T-helper 1 cell (primary cell): ENCODE data around the gene ZNF436.
"Not testable (repeated sequence)": the region's sequence is repeated elsewhere in the genome, so short reads cannot be mapped to it uniquely, and the experiment has no call there.

ENCODE experiments used
- DNase-seq, 5 donors: peaks; one replicate each; pipeline ENCODE4 v3.0.0-alpha.2; 2012 to 2020

Gene ZNF436

DNA sequence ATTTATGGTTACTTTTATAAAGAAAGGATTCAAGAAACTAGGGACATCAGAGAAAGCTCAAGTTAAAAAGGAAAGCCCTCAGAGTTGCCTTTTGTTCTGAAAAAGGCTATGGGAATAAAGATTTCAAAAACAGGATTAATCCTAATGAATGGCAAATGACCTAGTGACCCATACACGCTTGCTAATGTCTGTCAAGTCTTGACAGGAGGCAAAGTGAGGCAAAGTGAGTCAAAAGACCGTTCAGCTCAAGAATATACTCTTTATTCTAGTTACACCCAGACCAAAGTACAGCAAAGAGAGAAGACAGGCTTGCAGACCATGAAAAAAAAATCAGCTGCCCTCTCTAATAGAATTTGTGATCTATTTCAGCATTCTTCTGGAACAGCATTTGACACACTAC lies 3.5 kb downstream of the ZNF436 start:
- no peak for DNase-seq

- DNase-seq = no peak
These were observed 7.4 kb downstream of the ZNF436 start for GRCh38 chr1:23362218-23362713.

GRCh38 chr1:23358310-23358875 lies 11.2 kb downstream of the ZNF436 start:
- DNase-seq = no peak

DNA sequence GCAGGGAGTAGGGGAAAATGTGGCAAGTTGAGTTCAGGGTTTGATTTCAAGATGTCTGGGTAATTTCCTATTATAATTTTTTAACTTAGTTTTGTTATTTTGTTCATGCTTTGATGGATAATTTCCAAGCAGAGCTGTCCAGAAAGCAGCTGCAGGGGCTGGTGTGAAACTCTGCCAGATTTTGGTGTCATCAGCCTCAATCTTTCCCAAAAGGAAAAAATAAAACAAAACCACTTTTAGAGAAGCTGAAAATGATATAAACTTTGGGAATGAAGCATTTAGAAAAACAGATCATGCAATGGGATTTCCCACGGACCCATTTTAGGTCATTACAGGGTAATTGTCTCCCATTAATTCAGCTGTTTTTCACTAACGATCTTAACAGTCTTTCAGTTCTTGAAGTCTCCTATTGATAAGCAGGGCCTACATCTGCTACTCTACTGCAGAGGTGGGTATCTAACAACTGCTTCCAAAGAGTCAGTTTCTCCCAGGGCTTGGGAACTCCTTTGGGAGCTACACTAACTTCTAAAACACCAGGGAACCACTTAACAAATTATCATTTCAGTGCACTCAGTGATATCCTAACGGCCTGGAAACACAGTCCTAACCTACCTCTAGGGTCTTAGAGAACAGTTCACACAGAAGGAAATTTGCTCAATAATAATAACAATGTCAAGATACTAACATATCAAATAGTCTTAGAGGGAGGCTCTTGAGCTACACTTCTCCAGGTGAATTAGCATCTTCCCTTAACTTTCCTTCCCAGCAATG lies 12.3 kb downstream of the ZNF436 start:
- no peak for DNase-seq

DNA sequence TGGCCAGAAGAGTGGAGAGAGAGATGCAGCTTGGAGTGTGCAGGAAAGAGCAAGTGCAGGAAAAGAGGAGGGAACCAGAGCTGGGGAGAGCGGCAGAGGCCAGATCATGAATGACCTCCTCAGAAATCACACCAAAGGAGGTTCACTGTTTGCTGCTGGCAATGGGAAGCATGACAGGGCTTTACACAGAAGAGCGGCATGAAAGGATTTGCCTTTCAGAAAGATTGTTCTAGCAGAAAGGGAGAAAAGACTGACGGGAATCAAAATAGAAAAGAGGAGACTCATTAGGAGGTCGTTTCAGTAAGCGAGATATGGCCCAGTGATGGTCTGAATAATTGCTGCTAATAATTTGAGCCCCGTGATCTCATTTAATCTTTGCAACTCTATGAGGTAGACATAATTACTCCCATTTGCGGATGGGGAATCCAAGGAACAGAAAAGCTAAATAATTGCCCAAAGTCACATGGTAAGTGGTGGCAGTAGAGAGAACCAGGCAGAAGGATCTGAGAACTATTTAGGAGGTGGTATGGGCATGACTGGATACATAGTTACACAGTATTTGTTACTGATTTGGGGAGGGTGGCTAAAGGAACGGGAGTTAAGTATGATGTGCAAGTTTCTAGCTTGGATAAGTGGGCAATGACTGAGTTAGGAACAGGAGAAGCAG lies 13.0 kb downstream of the ZNF436 start:
- no peak for DNase-seq

GRCh38 chr1:23354245-23354644 lies 15.4 kb downstream of the ZNF436 start:
- DNase-seq = no peak

DNA sequence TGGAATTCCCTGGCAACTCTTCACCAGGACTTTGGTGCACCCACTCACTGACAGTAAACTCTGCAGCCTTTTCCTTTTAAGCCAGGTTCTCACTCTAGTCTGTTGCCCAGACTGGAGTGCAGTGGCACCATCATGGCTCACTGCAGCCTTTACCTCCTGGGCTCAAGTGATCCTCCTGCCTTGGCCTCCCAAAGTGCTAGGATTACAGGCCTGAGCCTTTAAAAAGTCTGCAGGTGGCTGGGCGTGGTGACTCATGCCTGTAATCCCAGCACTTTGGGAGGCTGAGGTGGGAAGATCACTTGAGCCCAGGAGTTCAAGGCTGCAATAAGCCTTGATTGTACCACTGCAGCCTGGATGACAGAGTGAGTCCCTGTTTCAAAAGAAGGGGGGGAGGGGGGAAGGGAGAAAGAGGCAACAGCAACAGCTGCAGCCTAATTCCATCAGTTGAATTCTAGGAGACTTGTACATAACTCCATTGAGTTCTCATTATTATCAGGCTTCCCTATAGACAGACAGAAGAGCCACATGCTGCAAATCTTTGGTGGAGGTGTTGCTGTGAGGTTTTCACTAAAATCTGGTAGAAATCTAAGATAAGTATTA lies 17.4 kb downstream of the ZNF436 start:
- DNase-seq = no peak

GRCh38 chr1:23345920-23346319 lies 23.7 kb downstream of the ZNF436 start:
- DNase-seq = no peak

- no peak for DNase-seq
These were observed 24.6 kb downstream of the ZNF436 start for GRCh38 chr1:23344987-23345472.

GRCh38 chr1:23344111-23344986 lies 25.3 kb downstream of the ZNF436 start, which contains the start of gene HNRNPR:
TSS of gene HNRNPR (minus strand) at chr1:23344284. CDS start at chr1:23341008, 3,276 bp downstream.
- peak; percentile 98 to 99 (median 98) for DNase-seq

GRCh38 chr1:23343221-23344110 lies 26.2 kb downstream of the ZNF436 start:
- peak; percentile 8 to 35 (median 14) for DNase-seq

GRCh38 chr1:23341931-23342692 lies 27.5 kb downstream of the ZNF436 start:
- DNase-seq = no peak

DNA sequence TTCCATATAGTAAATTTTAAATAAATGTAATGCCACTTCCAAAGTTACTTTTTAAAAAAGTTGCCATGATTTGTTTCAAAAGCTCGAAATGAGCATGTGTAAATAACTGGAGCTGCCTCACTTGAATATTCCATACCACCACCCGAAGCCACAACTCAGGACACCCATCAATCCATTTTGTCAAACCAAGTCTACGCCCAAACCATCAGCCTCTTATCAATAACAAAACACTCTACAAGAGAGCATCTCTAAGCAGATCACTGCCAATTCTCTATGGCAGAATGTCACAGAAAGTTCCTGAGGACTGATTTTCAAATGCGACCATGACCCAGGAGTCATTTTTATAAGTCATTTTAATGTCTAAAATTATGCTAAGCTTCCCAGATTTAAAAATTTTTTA lies 30.0 kb downstream of the ZNF436 start:
- DNase-seq = no peak

DNA sequence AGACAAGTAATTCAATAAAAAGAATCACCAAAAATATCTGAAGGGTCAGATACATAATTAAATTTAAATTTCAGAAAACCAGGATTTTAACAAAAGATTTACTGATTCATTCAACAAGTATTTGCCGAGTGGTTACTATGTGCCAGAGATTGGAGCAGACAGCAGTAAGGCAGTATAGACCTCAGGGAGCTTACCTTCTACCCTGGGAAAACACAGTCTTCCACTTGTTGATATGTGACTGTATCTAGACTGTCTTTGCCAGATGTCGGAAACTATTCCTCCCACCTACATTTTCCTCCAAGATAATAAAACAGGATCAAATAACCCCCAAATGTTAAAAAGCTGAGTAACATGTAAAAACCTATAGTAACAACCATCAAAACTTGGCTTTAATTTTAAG lies 31.8 kb downstream of the ZNF436 start:
- DNase-seq = no peak

GRCh38 chr1:23331713-23332112 lies 37.9 kb downstream of the ZNF436 start:
- DNase-seq = no peak

- DNase-seq = no peak
These were observed 38.8 kb downstream of the ZNF436 start for GRCh38 chr1:23330846-23331245.

DNA sequence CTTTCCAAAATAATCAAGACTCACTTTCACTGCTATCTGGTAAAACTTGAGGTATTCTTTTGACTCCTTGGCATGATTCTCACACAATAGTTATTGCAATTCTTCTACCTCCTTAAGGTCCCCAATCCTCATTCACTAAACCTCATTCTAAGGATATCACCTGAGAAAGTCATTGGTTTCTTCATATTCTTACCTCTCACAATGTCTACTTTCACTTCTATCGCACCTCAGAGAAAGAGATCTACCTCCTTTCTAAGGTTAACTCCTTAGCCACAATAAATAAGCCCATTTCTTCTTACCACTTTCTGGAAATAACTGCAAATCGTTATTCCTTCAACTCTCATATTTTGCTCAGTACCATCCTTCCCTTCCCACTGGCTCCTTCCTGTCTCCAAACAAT lies 44.2 kb downstream of the ZNF436 start:
- no peak for DNase-seq

GRCh38 chr1:23322770-23323169 lies 46.9 kb downstream of the ZNF436 start:
- DNase-seq = no peak

DNA sequence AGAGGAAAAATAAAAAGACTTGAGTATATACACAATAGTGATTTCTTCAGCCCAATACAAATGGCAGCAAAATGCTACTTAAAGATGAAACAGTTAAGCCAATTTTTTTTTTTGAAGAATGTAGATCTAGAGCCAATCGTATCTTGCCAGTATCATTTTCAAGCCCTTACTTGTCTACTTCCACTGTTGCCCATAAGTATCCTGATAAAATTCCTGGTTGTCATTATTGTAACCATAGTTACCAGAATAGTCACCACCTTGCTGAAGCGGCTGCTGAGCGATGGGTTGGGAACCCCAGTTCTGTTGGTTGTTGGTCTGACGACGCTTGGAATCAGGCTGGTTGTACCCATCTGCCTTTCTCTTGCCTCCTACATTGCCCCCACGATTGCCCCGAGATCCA lies 59.4 kb downstream of the ZNF436 start:
- not testable (repeated sequence) for DNase-seq
